ENCODE data around the gene CCR9. TPM values are rescaled to one million over a fixed set of nuclear protein-coding genes. Genes with fewer than 3 reads are reported as not detected.
A peak's percentile ranks its signal among the peaks of the same experiment; 100 is the strongest.

The CCR9 gene
- total and polyA plus RNA-seq, 10 of the 15 experiments (the other 5 are each of a cell fraction or from before 2014, with no cell fraction given) = 0.05 to 3.9 (median 2.4) TPM

DNA sequence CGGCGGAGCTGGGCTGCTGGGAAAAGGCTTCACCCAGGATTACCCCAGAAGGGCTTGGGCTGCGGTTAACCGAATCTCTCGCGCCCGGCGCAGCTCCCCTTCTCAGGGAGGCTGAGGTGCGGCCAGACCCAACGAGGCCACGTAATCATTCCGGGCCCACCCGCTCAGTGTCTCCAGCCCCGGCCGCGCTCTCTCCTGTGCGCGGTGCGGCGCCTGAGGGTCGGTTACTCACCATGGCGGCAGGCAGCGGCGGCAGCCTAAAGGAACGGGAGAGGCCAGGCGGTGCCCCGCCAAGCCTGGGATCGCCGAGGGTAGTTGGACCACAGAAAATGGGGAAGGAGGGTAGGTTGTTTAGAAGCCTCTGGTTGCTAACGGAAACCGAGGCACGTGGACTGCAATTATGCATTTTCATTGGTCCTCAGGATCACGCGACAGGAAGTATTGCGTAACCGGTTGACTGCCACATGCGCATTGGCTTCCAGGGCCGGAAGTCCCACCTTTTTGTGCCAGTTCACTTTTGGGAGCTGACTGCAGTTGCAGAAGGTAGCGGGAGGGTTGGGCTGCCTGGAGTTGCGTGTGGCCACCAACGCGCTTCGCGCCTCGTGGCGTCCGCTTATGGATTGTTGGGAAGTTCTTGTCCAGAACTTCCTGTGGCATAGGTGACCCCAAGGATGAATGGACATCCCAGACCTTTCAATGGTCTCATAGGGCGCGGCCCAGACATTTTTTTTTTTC is 44.4 kb upstream of the CCR9 start, which contains the start of gene LZTFL1 (continued):
- TF ChIP-seq, protein P1, sequence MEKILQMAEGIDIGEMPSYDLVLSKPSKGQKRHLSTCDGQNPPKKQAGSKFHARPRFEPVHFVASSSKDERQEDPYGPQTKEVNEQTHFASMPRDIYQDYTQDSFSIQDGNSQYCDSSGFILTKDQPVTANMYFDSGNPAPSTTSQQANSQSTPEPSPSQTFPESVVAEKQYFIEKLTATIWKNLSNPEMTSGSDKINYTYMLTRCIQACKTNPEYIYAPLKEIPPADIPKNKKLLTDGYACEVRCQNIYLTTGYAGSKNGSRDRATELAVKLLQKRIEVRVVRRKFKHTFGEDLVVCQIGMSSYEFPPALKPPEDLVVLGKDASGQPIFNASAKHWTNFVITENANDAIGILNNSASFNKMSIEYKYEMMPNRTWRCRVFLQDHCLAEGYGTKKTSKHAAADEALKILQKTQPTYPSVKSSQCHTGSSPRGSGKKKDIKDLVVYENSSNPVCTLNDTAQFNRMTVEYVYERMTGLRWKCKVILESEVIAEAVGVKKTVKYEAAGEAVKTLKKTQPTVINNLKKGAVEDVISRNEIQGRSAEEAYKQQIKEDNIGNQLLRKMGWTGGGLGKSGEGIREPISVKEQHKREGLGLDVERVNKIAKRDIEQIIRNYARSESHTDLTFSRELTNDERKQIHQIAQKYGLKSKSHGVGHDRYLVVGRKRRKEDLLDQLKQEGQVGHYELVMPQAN (conservative IDR thresholded peaks at IDR 0.05) = peak; percentile 99
- peak; percentile 84 for TF ChIP-seq NFYB (IDR thresholded peaks at IDR 0.05; ENCODE audit: insufficient read depth, low read depth, low read length)
- TF ChIP-seq ZNF622 (IDR thresholded peaks at IDR 0.05) = no peak
- TF ChIP-seq, protein P2, sequence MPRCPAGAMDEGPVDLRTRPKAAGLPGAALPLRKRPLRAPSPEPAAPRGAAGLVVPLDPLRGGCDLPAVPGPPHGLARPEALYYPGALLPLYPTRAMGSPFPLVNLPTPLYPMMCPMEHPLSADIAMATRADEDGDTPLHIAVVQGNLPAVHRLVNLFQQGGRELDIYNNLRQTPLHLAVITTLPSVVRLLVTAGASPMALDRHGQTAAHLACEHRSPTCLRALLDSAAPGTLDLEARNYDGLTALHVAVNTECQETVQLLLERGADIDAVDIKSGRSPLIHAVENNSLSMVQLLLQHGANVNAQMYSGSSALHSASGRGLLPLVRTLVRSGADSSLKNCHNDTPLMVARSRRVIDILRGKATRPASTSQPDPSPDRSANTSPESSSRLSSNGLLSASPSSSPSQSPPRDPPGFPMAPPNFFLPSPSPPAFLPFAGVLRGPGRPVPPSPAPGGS (IDR thresholded peaks at IDR 0.05; ENCODE audit: borderline replicate concordance, insufficient read depth, low read depth, low read length, poor library complexity, severe bottlenecking) = peak; percentile 31
- no peak for TF ChIP-seq TCF3 (IDR thresholded peaks at IDR 0.05; ENCODE audit: borderline replicate concordance, insufficient read depth, low read depth, low read length)
- TF ChIP-seq ESRRA (IDR thresholded peaks at IDR 0.05; ENCODE audit: low read length) = no peak
- no peak for TF ChIP-seq HDAC6 (IDR thresholded peaks at IDR 0.05; ENCODE audit: unreplicated experiment)
- peak; percentile 85; the same call in 1 of the 2 replicates for TF ChIP-seq FOXK2 (IDR thresholded peaks at IDR 0.05)
- TF ChIP-seq, protein P3, sequence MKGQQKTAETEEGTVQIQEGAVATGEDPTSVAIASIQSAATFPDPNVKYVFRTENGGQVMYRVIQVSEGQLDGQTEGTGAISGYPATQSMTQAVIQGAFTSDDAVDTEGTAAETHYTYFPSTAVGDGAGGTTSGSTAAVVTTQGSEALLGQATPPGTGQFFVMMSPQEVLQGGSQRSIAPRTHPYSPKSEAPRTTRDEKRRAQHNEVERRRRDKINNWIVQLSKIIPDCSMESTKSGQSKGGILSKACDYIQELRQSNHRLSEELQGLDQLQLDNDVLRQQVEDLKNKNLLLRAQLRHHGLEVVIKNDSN (IDR thresholded peaks at IDR 0.05; ENCODE audit: borderline replicate concordance, extremely low read length, insufficient read depth, low read depth, low read length) = peak; percentile 96
- no peak for TF ChIP-seq NFXL1 (IDR thresholded peaks at IDR 0.05; ENCODE audit: borderline replicate concordance)
- no peak; the same call in 1 of the 2 replicates for TF ChIP-seq PML (IDR thresholded peaks at IDR 0.05; ENCODE audit: low read length)
- peak; percentile 75; the same call in 1 of the 2 replicates for TF ChIP-seq CHD2 (IDR thresholded peaks at IDR 0.05; ENCODE audit: borderline replicate concordance, low read depth, low read length)
- 0 out of 2 replicates have a peak, but pooled peaks have one; percentile 32 for TF ChIP-seq HDGF (IDR thresholded peaks at IDR 0.05)
- TF ChIP-seq, protein P4, sequence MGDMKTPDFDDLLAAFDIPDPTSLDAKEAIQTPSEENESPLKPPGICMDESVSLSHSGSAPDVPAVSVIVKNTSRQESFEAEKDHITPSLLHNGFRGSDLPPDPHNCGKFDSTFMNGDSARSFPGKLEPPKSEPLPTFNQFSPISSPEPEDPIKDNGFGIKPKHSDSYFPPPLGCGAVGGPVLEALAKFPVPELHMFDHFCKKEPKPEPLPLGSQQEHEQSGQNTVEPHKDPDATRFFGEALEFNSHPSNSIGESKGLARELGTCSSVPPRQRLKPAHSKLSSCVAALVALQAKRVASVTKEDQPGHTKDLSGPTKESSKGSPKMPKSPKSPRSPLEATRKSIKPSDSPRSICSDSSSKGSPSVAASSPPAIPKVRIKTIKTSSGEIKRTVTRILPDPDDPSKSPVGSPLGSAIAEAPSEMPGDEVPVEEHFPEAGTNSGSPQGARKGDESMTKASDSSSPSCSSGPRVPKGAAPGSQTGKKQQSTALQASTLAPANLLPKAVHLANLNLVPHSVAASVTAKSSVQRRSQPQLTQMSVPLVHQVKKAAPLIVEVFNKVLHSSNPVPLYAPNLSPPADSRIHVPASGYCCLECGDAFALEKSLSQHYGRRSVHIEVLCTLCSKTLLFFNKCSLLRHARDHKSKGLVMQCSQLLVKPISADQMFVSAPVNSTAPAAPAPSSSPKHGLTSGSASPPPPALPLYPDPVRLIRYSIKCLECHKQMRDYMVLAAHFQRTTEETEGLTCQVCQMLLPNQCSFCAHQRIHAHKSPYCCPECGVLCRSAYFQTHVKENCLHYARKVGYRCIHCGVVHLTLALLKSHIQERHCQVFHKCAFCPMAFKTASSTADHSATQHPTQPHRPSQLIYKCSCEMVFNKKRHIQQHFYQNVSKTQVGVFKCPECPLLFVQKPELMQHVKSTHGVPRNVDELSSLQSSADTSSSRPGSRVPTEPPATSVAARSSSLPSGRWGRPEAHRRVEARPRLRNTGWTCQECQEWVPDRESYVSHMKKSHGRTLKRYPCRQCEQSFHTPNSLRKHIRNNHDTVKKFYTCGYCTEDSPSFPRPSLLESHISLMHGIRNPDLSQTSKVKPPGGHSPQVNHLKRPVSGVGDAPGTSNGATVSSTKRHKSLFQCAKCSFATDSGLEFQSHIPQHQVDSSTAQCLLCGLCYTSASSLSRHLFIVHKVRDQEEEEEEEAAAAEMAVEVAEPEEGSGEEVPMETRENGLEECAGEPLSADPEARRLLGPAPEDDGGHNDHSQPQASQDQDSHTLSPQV (IDR thresholded peaks at IDR 0.05) = no peak
- no peak for TF ChIP-seq KDM1A (IDR thresholded peaks at IDR 0.05; ENCODE audit: borderline replicate concordance)
- TF ChIP-seq ZNF24 (IDR thresholded peaks at IDR 0.05) = peak; percentile 85
- TF ChIP-seq SP1 (IDR thresholded peaks at IDR 0.05; ENCODE audit: low read depth, low read length) = peak; percentile 82
- no peak for TF ChIP-seq EZH2 (IDR thresholded peaks at IDR 0.05; ENCODE audit: borderline replicate concordance, control insufficient read depth, low read depth, low read length)
- no peak for TF ChIP-seq TARDBP (IDR thresholded peaks at IDR 0.05; ENCODE audit: borderline replicate concordance)
